Measurements from ENCODE around the gene NUDT3.
A peak's percentile ranks its signal among the peaks of the same experiment; 100 is the strongest.

GRCh38 chr6:34243901-34244884 lies 148.3 kb downstream of the NUDT3 start:
- TF ChIP-seq CTCF (conservative IDR thresholded peaks at IDR 0.05), result peak; percentile 23
- TF ChIP-seq ZFX (IDR thresholded peaks at IDR 0.05), result no peak
